Astrocyte of the cerebellum (primary cell): Measurements from ENCODE around the gene PCDHA1.
"Not testable (repeated sequence)": the region's sequence is repeated elsewhere in the genome, so short reads cannot be mapped to it uniquely, and the experiment has no call there.

ENCODE experiments used
- DNase-seq: peaks from one replicate; pipeline ENCODE4 v3.0.0-alpha.2; 2011; ENCODE audit warnings: low read depth
- H3K4me3 ChIP-seq: 2 replicates; pipeline ENCODE4 v1.5.1; 2011; ENCODE audit warnings: mild to moderate bottlenecking, low read depth, low read length, moderate library complexity
- CTCF ChIP-seq: IDR thresholded peaks from 2 replicates; pipeline ENCODE4 v1.5.1; 2012; ENCODE audit warnings: low read length, low read depth, moderate library complexity, mild to moderate bottlenecking; ENCODE audit errors: missing control alignments
- in situ Hi-C: cut with HindIII; loops from 2 replicates; pipeline ENCODE4 v1.10.0; 2017; ENCODE audit warnings: low sequenced_read_pairs

Gene PCDHA1

GRCh38 chr5:140869555-140869886, 83.6 kb downstream of the PCDHA1 start:
- in situ Hi-C loops = no loop called here
- no peak for DNase-seq
- TF ChIP-seq CTCF = no peak
- no peak overlapping the region for H3K4me3 ChIP-seq

GRCh38 chr5:140870221-140871201, 84.6 kb downstream of the PCDHA1 start:
- in situ Hi-C loops = no loop called here
- H3K4me3 ChIP-seq = no peak overlapping the region
- TF ChIP-seq CTCF = no peak
- DNase-seq = no peak

- DNase-seq = no peak
- TF ChIP-seq CTCF = no peak
- in situ Hi-C loops = no loop called here
- H3K4me3 ChIP-seq = no peak within 1 kb of the TSS
Observed at GRCh38 chr5:140875085-140876065, 89.4 kb downstream of the PCDHA1 start, which contains the start of gene PCDHA12. Gene PCDHA12, plus strand, starts transcription at chr5:140875308. Its CDS starts 165 bp downstream, at chr5:140875473.

GRCh38 chr5:140876541-140877261, 90.8 kb downstream of the PCDHA1 start:
- DNase-seq, H3K4me3 ChIP-seq, in situ Hi-C loops: not testable (repeated sequence)

GRCh38 chr5:140877262-140877581, 91.3 kb downstream of the PCDHA1 start:
- no peak for DNase-seq
- TF ChIP-seq CTCF = no peak
- in situ Hi-C loops = no loop called here
- H3K4me3 ChIP-seq = no peak overlapping the region

- no peak for DNase-seq
- no peak for TF ChIP-seq CTCF
- H3K4me3 ChIP-seq = no peak within 1 kb of the TSS
- in situ Hi-C loops = no loop called here
Observed at GRCh38 chr5:140881889-140882590, 96.1 kb downstream of the PCDHA1 start, which contains the start of gene PCDHA13. Gene PCDHA13, plus strand, starts transcription at chr5:140882124. Its CDS starts 145 bp downstream, at chr5:140882269.
